GM19238 (cell line): ENCODE data around the gene CANT1.
A peak's percentile ranks its signal among the peaks of the same experiment; 100 is the strongest.
"Not testable (repeated sequence)": the region's sequence is repeated elsewhere in the genome, so short reads cannot be mapped to it uniquely, and the experiment has no call there.

Experiments
- DNase-seq: peaks from one replicate; pipeline ENCODE4 v3.0.0; 2011; ENCODE audit warnings: low spot score; ENCODE audit not compliant: insufficient read length

The CANT1 gene

GRCh38 chr17:79043191-79043930 lies 33.8 kb upstream of the CANT1 start:
- DNase-seq: no peak

GRCh38 chr17:79042421-79043190 lies 33.0 kb upstream of the CANT1 start:
- peak; percentile 37 for DNase-seq

DNA sequence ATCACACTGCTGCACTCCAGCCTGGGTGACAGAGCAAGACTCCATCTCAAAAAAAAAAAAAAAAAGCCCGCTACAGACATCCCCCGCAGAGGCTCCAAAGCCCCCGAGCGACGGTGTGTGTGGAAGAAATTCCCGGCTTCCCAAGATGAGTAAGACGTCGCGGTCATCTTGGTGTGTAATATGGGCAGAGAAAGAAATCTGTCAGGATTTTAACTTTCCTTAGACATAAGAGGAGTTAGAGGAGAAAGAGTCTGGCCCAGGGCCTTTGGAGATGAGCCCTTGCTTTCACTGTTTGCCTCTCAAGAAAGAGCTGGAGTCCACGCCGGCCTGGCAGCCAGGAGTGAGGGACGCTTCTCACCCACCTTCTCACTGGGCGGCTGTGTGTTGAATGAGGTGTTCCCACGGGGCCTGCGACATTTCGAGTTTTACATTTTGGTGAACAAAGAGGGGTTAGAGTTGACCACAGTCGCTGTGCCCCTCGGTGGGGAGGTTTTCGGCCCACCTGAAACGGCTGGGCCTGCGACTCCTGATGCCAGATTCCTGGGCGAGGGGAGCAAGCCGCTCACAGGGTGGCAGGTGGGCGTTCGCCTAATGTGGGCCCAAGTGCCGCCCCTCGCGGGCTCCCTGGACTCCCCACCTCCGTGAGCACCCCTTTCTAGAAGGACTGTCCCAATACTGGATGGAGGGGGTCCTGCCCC lies 32.3 kb upstream of the CANT1 start:
- DNase-seq: no peak

DNA sequence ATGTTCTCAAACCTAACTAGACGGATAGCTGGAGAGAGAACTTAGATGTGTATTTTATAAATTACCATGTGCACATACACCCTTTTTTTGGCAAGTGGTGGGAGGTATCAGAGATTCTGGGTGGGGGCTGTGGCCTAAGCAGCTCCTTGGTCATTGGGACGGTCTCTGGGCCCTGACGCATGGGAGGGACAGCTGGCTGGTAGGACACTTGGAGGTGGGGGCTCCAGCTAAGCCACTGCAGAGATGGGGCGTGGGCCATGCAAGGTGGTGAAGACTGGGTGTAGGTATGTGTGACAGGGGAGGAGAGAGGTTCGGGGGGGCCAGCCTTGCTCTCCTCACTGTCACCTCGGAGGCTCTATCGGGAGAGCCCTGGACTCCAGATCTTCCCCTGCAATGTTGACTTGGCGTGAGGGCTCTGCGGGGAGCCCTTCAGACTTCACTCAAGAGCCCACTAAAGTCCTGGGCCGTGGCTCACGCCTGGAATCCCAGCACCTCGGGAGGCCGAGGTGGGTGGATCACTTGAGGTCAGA lies 31.5 kb upstream of the CANT1 start:
- no peak for DNase-seq

- DNase-seq: no peak
These were observed 30.3 kb upstream of the CANT1 start for GRCh38 chr17:79039886-79040285.

DNA sequence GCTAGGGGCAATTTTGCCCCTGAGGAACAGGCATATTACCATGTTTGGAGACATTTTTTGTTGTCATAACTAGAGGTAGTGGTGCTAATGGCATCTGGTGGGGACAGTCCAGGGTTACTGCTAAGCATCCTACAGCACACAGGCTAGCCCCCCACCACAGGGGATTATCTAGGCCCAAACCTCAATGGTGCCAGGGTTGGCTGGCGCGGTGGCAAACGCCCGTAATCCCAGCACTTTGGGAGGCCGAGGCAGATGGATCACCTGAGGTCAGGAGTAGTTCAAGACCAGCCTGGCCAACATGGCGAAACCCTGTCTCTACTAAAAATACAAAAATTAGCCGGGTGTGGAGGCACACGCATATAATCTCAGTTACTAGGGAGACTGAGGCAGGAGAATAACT lies 29.6 kb upstream of the CANT1 start:
- no peak for DNase-seq

GRCh38 chr17:79038545-79039135 lies 29.1 kb upstream of the CANT1 start:
- DNase-seq: no peak

DNA sequence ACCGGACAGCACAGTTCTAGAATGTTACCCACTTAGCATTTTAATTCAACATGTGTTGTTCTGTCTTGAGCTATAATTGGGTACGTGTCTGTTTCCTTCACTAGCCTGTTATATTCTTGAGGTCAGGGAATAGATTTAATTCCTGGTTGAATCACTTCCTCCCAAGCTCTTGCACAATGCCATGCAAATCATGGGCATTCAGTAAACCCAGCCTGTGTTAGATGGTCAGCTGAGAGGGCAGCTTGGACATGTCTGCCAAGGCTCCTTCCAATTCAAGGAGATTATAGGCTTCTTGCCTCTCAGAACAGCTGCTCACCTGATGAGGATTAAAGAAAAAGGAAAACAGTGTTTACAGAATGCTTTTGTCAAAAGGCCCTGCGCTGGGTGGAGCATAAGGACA lies 27.0 kb upstream of the CANT1 start:
- no peak for DNase-seq

- DNase-seq: no peak
These were observed 26.6 kb upstream of the CANT1 start for GRCh38 chr17:79036181-79036580.

DNA sequence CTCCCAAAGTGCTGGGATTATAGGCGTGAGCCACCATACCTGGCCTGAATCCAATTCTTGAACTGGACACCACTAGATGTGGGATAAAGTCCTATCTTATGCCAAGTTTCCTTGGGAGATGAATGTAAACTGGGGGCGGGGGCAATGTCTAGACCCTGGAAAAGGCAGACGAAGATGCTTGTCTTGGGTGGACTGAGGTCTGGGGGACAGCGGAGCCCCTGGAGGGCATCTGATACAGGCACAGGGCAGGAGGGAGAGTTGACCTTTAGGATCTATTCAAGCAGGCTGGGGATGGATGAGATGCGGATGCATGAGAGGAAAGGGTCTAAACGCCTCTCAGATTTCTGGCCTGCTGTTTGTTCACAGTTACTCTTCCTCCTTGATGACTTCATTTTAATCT lies 26.1 kb upstream of the CANT1 start:
- no peak for DNase-seq

DNA sequence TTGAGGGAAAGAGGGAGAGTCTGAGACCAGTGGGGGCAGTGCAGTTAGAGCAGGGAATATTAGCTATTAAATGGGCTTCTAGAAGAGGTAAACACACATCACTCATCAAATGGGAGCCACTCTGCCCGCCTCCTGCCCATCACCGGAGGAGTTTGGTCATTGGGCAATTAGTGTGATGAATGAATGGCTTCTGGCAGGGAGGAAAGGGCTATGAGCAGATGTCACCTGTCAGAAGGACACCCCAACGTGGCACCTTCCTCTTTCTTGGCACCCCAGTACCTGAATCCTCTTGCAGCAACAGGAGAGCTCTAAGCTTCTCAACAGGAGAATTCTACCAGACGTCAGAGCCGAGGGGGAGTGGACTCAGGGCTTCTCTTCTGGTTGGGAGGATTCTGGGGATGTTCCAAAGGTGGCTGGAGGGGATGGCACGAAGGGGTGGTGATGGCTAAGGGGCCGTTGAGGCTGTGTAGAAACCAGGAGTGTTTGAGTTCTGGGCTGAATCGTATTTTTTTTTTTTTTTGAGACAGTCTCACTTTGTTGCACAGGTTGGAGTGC lies 25.4 kb upstream of the CANT1 start:
- DNase-seq: no peak

DNA sequence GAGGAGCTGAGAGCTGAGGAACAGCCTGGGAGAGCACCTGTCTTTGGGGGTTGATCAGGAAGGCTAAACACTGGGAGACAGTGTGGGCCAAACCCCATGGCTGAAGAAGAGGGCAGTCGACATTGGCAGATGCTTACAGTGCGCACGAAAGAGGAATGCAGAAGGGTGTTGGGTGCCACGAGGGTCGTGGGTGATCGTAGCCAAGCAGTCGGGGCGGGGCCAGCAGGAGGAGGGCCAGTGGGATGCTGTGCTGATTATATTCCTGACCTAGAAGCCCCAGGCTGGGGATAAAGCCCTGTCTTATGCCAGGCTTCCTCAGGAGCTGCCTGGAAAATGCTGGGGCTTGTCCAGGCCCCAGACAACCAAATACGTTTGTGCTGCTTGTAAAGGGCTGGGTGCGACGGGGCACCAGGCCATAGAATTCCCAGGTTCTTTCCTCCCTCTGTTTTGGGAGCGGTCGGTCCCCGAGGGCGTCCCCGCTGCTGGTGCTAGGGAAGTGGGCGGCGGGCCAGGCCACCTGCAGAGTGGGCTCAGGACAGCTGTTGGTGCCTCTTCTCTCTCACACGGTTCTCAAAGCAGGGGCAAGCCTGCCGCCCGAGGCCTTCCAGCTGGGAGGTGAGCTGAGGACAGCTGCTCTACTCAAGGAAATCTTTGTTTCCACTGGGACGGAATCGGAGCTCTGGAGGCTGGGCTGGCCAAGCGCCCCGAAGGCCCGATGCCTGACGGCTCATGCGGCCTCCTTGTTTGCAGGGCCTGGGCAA lies 24.4 kb upstream of the CANT1 start:
- no peak for DNase-seq

DNA sequence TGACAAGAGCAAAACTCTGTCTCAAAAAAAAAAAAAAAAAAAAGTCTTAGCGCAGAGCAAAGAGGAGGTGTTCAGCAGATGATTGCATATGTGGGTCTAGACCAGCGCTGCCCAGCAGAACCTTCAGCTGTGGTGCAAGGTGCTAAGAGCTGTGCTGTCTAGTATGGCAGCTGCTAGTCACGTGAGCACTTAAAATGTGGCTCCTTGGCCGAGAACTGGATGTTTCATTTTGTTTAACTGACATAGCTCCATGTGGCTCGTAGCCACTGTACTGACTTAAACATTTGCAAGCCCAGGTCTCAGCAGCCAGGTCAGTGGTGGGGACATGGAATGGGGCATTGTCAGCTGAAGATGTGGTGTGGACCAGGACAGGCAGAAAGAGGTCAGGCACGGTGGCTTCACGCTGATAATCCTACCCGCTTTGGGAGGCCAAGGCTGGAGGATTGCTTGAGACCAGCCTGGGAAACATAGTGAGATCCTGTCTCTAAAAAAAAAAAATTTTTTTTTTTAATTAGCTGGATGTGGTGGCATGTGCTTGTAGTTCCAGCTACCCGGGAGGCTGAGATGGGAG lies 23.6 kb upstream of the CANT1 start:
- DNase-seq: no peak

DNA sequence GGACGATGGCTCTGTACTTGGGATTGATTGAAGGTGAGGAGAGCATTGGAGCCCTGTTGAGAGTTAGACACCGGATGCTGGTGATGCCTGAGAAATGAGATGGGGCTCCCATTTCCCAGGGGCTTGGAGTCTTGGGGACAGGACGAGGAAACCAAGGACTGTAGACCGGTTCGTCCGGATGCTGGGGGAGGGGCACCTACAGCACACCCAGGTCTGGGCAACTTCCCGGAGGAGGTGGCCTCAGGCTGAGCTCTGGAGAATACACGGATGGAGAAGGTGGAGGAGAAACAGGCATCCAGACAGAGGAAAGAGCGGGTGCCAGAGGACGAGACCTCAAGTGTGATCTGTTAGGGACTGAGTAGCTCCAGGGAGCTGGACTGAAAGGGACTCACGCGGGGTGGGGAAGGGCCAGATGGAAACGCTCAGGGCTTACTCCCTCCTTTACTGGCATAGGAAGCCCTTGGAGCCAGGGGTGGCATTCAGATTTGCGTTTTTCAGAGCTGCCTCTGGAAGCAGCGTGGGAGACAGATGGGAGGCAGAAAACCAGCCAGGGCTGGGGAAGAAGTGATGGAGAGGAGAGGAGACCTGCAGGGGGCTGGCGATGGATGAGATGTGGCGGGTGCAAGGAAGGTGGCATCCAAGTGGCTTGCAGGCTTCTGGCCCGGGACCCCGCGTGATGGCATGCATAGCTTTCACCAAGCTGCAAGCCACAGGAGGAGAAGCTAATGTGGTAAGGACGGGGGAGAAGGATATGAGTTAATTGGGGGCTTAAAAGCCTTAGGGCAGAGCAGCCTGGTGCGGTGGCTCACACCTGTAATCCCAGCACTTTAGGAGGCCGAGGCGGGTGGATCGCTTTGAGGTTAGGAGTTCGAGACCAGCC lies 22.7 kb upstream of the CANT1 start:
- DNase-seq: no peak

DNA sequence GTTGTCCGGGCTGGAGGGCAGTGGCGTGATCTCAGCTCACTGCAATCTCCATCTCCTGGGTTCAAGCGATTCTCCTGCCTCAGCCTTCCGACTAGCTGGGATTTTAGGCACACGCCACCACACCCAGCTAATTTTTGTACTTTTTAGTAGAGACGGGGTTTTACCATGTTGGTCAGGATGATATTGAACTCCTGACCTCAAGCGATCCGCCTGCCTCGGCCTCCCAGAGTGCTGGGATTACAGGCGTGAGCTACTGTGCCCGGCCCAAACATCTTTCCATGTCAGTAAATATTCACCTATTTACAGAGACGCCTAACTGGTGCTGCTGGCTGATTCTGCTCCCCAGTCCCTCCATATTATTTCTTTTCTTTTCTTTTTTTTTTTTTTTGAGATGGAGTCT lies 21.1 kb upstream of the CANT1 start:
- DNase-seq: not testable (repeated sequence)

DNA sequence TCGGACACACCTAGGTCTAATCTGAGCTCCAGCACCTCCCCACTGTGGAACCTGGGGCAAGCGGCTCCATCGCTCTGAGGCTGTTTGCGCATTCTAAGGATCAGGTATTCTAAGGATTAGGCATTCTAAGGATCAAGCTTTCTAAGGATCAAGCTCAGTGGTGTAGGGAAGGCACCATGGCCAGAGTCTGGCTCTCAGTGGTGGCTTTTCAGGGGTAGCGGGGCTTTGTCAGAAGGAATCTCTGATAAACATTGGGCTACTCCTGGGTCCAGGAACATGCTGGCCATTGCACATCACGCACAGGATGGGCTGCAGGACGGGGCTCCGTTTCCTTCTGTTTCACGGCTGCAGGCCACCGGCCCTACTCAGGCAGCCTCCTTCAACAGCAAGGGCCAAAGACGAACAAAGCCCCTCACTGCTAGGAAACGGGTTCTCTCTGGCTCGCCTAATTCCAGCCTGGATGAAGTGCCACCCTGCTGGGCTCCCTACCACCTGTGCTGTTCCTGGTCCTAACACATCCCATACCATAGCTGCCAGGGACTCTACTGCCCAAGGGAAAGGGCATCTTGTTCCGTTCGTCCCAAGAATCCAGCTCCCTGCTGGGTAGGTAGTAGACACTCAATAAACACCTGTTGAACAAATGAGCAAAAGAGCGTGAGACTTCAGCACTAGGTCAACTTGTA lies 19.9 kb upstream of the CANT1 start:
- no peak for DNase-seq

DNA sequence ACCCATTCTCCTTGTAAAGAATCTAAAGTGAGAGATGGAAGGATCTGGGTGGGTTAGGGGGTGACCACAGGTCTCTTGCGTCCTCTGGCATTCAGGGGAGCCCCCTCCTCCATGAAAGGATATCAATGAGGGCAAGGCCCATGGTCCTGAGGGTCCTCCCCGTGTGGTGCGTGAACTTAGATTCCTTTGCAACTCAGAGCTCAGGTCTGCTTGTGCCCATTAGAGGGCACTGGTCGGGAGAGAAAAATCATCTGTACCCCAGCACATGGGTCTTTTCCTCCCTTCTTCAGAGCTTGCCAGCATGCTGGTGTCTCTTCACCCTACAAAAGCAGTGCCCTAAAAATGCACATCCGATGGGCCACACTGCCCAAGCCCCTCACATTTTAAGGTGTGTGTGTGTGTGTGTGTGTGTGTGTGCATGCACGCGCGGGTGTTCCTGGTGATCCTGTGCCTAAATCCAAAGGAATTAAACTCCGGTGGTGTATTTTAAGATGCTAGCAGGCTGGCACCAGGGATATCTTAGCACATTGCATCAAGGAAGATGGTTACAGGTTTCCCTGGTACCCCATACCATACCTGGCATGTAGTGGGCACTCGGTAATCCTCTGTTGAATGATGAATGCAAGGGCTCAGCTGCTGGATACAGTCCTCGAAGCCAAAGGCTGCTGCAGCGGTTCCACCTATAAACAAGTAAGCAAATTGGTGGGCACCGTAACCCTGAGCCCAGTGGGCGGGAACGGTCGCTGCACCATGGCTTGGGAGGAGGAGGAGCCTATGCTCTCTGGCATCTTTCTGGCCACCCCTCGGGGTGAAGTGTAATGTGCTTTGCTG lies 19.1 kb upstream of the CANT1 start:
- no peak for DNase-seq

DNA sequence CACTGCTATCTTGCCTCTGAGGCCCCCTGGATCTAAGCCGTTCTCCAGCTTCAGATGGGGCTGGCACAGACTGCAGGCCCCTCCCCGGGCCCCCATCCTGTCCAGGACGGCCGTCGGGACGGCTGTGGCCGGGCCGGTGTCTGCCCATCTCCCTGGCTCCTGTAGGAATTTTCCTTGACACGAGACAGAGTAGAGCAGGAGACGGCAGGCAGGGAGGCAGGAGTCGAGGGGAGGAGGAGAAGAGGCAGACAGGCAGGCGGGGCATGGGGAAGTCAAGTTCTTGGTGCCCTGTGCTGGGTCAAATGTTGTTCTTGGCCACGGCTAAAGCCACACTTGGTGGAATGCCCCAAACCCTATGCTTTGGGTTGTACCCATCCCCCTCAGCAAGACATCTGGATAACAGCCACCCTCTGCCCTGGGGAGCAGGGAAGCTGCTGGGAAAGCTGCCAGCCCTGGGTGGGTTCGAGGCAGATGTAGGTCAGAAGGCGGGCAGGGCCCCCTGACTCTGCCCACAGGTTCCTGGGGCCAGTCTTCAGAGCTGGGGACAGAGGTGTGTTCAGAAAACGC lies 18.4 kb upstream of the CANT1 start:
- no peak for DNase-seq
